DOHH2 (cell line): ENCODE measurements around the gene NAALADL2.

Experiments
- EZH2phosphoT487 ChIP-seq: fragments of 200-600 bp; sonication (generic); IDR thresholded peaks from 2 replicates; pipeline ENCODE4 v1.6.1; 2017; ENCODE audit warnings: borderline replicate concordance, mild to moderate bottlenecking, antibody characterized with exemption, low read length, moderate library complexity, mixed read lengths
- TF ChIP-seq, protein P1 (sequence below): fragments of 200-600 bp; sonication (generic); IDR thresholded peaks from one replicate; pipeline ENCODE4 v1.5.1; 2014; ENCODE audit warnings: antibody characterized with exemption, mild to moderate bottlenecking, low read depth, low read length; ENCODE audit not compliant: poor library complexity, severe bottlenecking

DNA sequence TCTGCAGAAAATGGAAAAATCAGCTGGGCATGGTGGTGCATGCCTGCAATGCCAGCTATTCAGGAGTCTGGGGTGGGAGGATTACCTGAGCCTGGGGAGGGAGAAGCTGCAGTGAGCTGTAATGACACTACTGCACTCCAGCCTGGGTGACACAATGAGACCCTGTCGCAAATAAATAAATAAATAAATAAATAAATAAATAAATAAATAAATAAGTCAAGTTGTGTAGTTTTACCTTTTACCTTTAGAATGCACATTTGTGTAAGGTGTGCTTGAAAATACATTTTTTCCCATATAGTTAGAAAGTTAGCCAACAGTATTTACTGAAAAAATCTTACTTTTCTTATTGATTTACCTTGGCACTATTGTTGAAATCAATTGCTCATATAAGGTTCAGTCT, 515.6 kb downstream of the NAALADL2 start:
- TF ChIP-seq, protein P1, sequence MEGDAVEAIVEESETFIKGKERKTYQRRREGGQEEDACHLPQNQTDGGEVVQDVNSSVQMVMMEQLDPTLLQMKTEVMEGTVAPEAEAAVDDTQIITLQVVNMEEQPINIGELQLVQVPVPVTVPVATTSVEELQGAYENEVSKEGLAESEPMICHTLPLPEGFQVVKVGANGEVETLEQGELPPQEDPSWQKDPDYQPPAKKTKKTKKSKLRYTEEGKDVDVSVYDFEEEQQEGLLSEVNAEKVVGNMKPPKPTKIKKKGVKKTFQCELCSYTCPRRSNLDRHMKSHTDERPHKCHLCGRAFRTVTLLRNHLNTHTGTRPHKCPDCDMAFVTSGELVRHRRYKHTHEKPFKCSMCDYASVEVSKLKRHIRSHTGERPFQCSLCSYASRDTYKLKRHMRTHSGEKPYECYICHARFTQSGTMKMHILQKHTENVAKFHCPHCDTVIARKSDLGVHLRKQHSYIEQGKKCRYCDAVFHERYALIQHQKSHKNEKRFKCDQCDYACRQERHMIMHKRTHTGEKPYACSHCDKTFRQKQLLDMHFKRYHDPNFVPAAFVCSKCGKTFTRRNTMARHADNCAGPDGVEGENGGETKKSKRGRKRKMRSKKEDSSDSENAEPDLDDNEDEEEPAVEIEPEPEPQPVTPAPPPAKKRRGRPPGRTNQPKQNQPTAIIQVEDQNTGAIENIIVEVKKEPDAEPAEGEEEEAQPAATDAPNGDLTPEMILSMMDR = no peak
- TF ChIP-seq EZH2phosphoT487 = no peak
